NAMALWA (cell line): ENCODE data around the gene BEST1.
A peak's percentile ranks its signal among the peaks of the same experiment; 100 is the strongest.
"Not testable (repeated sequence)": the region's sequence is repeated elsewhere in the genome, so short reads cannot be mapped to it uniquely, and the experiment has no call there.

Experiments
- DNase-seq: peaks from one replicate; pipeline ENCODE4 v3.0.0-alpha.2; 2015; ENCODE audit warnings: low spot score

The BEST1 gene

DNA sequence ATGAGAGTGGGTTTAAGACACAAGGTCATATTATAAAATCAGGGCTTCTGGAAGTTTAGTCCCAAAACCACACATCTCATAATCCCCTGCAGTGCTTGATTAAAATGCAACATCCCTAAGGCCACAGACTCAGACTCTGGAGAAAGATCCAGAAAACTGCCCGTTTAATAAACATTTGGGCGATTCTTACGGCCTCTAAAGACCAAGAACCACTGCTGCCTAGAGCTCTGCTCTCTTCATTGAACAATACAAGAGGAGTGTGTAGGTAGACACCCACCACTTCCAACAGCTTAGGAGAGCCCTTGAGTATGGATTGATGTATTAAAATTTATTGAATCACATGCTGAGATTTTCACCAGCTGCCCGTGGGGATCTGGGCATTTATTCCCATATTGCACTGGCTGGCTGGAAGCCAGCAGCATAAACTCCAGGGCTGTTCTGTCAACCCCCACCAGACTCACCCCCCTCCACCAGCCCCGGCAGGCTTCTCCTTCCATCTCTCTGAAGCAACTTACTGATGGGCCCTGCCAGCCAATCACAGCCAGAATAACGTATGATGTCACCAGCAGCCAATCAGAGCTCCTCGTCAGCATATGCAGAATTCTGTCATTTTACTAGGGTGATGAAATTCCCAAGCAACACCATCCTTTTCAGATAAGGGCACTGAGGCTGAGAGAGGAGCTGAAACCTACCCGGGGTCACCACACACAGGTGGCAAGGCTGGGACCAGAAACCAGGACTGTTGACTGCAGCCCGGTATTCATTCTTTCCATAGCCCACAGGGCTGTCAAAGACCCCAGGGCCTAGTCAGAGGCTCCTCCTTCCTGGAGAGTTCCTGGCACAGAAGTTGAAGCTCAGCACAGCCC, 749 bp upstream of the BEST1 start:
- DNase-seq, result peak; percentile 86

DNA sequence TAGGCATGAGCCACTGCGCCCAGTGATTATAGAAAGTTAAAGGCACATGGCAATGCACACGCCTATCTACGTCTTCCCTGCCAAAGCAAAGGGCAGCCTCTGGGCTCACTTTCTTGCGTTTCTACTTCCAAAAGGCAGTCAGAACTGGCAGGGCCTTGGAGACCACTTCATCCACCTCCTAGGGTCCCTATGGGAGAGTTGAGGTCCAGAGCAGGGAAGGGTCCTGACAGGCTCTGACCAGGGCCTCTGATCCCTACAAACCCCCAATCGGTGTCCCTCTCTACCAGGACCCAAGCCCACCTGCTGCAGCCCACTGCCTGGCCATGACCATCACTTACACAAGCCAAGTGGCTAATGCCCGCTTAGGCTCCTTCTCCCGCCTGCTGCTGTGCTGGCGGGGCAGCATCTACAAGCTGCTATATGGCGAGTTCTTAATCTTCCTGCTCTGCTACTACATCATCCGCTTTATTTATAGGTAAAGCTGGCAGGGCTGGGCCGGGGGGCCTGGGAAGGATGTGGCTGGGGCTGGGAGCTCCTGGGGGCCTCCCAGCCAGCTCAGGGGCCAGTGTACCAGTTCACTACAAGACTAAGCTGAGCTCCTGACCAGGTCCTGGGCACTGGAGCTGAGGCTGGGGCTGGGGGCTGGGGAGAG, 1.5 kb downstream of the BEST1 start:
- no peak for DNase-seq

DNA sequence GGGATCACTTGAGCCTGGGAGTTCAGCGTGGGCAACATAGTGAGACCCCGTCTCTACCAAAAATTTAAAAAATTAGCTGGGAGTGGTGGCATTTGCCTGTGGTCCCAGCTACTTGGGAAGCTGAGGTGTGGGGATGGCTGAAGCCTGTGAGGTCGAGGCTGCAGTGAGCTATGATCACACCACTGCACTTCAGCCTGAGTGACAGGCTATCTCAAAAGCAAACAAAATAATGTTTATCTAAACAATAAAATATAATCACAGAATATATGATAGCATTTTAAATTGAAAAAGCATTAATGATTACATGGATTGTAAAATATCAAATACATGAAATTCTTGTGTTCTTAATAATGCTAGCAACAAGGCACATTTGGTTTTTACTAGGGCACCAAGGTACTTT, 2.7 kb downstream of the BEST1 start:
- no peak for DNase-seq

DNA sequence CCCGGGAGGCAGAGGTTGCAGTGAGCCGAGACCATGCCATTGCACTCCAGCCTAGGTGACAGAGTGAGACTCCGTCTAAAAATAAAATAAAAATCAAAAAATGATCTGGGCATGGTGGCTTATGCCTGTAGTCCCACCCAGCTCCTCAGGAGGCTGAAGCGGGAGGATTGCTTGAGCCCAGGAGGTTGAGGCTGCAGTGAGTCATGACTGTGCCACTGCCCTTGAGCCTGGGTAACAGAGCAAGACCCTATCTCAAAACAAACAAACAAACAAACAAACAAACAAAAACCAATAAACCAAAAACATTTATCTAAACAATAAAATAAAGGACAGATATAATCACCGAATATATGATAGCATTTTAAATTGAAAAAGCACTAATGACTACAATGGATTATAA, 3.5 kb downstream of the BEST1 start:
- not testable (repeated sequence) for DNase-seq

DNA sequence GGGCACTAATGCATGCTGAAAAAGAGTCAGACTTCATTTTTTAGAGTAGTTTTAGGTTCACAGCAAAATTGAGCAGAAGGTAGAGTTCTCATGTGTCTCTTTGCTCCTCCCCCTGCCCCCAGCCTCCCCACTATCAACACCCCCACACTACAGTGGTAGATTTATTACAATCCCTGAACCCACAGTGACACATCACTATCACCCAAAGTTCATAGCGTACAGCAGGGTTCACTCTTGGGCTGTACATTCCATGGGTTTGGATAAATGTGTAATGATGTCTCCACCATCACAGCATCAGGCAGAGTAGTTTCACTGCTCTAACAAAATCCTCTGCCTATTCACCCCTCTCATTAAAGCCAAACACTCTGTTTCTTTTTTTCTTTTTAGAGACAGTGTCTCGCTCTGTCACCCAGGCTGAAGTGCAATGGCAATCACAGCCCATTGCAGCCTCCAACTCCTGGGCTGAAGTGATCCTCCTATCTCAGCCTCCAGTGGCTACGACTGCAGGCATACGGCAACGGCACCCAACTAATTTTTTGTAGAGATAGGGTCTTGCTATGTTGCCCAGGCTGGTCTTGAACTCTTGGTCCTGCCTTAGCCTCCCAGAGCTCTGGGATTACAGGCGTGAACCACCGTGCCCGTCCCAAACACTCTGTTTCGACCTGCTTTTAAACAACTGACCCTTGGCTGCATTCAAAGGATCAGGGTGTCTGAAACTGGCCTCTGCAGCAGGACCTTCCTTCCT, 4.1 kb downstream of the BEST1 start:
- DNase-seq, result no peak

DNA sequence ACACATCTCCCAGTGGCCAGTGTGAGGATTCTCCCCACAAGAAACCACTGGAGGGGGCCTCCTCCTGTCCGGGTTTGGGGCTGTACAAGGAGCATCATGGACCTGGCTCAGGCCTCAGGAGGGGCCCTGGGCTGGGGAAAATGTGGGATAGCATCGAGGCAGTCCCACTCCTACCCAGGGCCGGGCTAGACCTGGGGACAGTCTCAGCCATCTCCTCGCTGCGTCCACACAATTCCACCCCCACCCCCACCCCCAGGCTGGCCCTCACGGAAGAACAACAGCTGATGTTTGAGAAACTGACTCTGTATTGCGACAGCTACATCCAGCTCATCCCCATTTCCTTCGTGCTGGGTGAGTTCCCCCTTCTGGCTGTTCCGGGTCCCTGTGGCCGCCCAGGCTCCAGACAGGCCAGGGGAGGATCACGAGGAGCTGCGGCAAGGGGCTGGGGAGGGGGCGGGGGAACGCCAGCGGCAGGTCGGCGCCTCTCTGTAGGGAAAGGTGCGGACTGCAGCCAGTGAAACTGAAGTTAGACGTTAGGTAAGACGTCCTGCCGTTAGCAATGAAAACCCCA, 4.8 kb downstream of the BEST1 start:
- DNase-seq, result no peak

DNA sequence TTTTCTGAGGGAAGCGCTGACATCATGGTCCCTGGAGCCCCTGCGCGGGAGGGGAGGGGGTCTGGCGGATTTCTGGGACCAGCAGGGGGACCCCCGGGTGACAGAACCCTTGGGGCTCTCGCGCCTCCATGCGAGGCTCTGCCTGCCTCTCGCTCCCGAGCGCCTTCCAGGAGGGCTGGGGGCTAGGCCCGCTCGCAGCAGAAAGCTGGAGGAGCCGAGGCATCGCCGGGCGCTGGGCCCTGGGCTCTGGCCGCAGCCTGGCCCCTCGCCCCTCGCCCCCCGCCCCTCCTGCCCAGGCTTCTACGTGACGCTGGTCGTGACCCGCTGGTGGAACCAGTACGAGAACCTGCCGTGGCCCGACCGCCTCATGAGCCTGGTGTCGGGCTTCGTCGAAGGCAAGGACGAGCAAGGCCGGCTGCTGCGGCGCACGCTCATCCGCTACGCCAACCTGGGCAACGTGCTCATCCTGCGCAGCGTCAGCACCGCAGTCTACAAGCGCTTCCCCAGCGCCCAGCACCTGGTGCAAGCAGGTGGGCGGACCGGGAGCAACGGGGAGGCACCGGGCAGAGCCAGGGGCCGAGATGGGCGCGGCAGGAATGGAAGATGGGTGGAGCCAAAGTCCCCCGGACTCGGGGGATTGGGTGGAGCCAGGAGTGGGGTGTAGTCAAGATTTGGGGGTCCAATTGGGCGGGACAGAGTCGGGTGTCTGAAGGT, 5.4 kb downstream of the BEST1 start:
- DNase-seq, result no peak

DNA sequence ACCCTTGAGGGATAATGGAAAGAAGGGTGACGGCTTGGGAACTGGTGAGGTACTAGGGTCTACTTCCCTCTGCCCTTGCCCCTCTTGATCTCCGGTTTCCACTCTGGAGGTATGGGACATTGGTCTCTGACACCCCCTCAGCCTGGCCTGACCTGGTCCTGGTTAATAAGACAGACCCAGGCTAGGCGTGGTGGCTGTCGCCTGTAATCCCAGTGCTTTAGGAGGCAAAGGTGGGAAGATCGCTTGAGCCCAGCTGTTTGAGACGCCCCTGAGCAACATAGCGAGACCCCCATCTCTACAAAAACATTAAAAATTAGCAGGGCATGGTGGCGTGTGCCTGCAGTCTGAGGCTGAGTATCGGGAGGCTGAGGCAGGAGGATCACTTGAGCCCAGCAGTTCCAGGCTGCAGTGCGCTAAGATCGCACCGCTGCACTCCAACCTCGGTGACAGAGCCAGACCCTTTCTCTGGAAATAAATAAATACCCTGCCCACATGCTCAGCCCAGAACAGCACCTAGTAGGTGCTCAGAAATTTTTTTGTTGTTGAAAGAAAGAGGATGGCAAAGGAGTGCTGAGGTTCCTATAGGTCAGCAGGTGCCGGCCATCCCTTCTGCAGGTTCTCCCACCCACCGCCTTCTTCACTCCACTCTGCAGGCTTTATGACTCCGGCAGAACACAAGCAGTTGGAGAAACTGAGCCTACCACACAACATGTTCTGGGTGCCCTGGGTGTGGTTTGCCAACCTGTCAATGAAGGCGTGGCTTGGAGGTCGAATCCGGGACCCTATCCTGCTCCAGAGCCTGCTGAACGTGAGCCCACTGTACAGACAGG, 6.3 kb downstream of the BEST1 start:
- DNase-seq, result no peak

DNA sequence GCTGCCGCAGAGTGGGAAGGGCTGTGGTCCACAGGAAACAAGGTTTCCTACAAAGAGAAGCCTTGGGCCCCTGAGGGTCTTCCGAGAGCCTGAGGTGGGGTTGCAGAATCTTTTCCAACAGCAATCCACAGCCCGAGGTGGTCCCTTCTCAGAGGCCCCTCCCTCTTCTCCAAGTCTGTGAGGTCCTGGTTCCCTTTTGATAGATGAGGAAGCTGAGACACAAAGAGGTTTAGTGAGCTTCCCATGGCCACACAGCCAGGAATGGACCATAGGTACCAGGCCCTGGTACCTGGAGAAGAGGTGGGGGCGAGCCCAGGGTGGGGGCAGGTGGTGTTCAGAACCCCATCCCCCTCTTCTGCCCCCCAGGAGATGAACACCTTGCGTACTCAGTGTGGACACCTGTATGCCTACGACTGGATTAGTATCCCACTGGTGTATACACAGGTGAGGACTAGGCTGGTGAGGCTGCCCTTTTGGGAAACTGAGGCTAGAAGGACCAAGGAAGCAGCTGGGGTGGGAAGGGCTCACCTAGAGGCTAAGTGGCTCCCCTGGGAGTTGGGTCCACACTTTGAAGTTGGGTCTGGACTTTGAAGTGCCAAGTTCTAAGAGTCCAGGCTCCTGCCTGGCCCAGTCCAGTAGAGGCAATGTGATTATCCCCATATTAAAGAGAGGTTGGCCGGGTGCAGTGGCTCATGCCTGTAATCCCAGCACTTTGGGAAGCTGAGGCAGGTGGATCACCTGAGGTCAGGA, 7.0 kb downstream of the BEST1 start:
- no peak for DNase-seq

DNA sequence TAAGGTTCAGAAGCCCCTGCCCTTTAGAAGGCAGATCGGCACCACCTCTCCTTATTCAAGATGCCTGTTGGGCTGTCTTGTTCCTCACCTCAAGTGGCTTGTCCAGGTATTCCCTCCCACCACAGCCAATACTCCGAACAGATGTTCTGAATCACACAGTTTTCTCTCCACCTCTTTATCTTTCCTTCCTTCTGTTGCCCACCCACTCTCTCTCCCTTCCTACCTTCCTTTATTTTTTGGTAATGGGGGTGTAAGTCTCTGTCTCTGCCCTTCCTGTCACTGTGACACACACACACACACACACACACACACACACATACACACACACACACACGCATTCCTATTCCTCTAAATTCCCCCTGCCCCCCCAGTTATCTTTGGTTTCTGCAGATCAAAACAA, 8.4 kb downstream of the BEST1 start:
- no peak for DNase-seq

DNA sequence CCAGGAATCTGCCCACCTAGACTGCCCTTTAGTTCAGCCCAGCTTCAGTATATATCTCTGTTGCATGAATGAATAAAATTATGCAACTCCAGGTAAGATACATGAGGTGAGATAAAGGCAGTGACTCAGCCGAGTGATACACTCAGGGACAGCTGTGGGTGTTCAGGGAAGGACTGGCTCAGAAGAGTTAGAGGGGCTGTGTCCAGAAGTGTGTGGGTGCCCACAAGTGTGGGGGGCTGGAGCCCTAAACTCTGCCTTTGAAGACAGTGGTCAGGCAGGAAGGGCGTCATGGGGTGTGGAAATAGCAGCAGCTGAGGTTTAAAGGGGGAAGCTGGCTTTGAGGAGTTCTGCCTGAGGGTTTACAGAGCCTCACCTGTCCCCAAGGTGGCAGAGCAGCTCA, 9.0 kb downstream of the BEST1 start:
- no peak for DNase-seq

DNA sequence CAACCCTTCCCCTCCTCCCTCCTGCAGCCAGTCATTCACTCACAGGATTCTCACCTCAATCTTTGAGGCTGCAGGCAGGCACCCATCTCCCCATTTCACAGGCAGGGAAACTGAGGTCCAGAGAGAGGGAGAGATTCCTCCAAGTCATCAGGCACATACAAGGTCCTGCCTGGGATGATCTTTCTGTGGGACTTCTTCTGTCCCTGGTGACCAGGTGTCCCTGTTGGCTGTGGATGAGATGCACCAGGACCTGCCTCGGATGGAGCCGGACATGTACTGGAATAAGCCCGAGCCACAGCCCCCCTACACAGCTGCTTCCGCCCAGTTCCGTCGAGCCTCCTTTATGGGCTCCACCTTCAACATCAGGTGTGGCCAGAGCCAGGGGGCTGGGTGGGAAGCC, 9.5 kb downstream of the BEST1 start:
- no peak for DNase-seq

DNA sequence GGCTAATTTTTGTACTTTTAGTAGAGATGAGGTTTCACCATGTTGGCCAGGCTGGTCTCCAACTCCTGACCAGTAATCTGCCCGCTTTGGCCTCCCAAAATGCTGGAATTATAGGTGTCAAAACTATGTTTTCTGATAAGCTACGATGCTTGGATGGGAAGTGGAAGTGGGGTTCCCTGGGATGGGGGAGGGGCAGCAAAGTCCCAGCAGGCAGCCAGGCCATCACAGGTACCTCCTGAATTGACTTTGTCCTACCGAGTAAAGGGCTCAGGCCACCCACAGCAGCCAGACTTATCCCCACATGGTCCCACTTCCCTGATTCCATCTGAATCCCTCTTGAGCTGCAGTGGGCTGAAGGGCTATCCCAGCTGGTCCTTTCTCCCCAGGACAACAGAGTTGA, 10.4 kb downstream of the BEST1 start:
- no peak for DNase-seq

DNA sequence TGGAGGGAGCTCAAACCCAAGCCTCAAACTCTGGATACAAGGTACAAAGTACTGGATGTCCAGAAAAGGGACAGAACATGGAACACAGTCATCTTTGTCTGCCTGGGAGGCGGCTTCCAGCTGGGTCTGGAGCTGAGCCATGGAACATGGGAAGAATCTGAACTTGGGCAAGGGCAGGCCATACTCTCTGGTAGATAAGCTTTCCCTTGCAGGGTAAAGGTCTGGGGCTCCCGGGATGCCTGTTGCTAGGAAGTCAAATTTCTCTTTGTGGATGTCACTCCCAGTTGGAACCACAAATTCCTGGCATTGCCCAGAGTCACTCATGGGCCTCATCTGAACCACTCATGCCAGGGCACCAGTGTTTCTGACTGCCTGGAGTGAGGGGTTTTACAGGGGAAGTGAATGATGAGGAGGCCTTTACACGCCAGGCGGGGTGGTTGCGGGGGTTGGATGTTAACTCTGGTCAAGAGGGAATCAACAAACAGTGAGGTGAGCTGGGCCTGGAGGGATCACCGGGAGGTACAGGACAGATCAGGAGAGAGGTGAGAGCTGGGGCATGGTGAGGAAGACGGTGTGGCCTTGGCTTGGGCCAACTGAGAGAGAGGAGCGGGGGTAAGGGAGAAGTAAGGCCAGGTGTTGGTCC, 11.5 kb downstream of the BEST1 start:
- no peak for DNase-seq

DNA sequence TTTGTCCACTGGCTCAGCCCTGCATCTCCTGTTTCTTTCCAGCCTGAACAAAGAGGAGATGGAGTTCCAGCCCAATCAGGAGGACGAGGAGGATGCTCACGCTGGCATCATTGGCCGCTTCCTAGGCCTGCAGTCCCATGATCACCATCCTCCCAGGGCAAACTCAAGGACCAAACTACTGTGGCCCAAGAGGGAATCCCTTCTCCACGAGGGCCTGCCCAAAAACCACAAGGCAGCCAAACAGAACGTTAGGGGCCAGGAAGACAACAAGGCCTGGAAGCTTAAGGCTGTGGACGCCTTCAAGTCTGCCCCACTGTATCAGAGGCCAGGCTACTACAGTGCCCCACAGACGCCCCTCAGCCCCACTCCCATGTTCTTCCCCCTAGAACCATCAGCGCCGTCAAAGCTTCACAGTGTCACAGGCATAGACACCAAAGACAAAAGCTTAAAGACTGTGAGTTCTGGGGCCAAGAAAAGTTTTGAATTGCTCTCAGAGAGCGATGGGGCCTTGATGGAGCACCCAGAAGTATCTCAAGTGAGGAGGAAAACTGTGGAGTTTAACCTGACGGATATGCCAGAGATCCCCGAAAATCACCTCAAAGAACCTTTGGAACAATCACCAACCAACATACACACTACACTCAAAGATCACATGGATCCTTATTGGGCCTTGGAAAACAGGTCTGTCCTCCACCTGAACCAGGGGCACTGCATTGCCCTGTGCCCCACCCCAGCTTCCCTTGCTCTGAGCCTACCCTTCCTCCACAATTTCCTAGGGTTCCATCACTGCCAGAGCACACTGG, 12.3 kb downstream of the BEST1 start:
- DNase-seq, result no peak

DNA sequence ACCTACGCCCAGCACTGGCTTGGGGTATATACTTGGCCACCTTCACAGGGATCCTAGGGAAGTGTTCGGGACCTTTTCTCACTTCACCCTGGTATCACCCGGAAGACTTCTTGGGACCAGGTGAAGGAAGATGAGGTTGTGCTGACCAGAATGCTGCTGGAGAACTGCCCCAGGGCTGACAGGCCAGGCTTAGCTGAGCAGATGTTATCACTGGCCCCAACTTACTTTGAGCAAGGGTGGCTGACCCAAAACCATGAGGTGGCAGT, 12.8 kb downstream of the BEST1 start:
- DNase-seq, result no peak

DNA sequence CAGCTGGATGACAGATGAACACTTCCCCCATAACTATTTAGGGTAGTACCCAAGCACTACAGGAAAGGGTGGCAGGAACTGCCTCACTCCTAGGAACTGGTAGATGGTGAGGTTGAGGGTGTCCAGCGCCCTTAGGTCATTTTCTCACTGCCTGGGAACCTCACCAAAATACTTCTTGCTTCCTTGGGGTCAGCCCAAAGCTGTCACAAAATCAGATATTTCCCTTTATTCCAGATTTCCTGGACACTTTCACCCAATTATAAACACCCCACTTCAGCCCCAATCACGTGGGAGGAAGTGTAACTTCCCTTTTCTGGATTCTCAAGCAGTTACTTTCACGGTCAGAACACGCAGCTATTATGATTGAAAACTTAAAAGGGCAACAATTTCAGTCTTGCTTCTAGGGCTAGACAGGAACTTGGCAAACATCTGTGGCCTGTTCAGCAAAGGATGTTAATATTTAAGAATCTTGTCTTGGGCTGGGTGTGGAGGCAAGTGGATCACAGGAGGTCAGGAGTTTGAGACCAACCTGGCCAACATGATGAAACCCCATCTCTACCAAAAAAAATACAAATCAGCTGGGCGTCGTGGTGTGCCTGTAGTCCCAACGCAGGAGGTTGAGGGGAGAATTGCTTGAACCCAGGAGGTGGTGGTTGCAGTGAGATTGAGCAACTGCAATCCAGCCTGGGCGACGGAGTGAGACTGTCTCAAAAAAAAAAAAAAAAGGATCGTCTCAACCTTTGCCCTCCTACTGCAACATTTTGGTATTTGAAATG, 13.3 kb downstream of the BEST1 start:
- peak; percentile 73 for DNase-seq

DNA sequence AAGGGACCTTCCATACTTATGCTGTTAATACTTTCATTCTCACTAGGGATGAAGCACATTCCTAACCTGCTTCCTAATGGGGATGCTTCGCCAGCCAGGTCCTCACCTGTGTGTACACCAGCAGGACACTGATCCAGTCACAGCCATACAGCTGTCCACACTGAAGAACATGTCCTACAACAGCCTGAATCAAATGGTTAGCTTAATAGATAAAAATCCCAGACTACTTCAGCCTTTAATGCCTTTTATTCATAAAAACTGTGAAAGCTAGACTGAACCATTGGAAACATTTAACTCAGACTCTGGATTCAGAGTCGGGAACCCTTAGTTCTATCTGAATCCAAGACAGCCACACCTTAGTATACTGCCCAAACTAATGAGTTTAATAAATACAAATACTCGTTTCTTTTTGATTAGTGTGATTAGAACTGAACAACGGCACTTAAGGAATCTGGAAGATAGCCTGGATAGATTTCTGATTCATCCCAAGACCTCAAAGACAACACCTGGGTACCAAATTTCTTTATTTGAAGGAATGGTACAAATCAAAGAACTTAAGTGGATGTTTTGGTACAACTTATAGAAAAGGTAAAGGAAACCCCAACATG, 14.0 kb downstream of the BEST1 start:
- no peak for DNase-seq
